A549 (cell line): ENCODE measurements around the gene RAB33B. TPM values are rescaled to one million over a fixed set of nuclear protein-coding genes. Genes with fewer than 3 reads are reported as not detected.
A peak's percentile ranks its signal among the peaks of the same experiment; 100 is the strongest.

Source experiments
- ATAC-seq, 2 experiments: fragments of 200-7000 bp in 1 of 2; fragments of >200 bp in 1 of 2; cut with Nextera tagmentation in 1 of 2; cut with Tn5 transposase in 1 of 2; 3 replicates each; pipeline versions ENCODE4 v1.8.0 to v1.9.1; 2018 to 2020; ENCODE audit warnings: mild to moderate bottlenecking in 1 of 2, moderate library complexity in 1 of 2
- CTCF ChIA-PET: fragments of 300-600 bp; sonication (Branson Sonifier 250); formaldehyde crosslinking; extraction: SDS; loops from one replicate; lab custom pipeline; 2021; ENCODE audit warnings: antibody characterized with exemption, inconsistent platforms; lab: Yijun Ruan, JAX
- POLR2A ChIA-PET: fragments of 350-600 bp; formaldehyde crosslinking; extraction: SDS; loops from one replicate; lab custom pipeline; 2021; ENCODE audit warnings: antibody characterized with exemption, inconsistent platforms; lab: Yijun Ruan, JAX
- DNase-seq, 2 experiments: peaks; one replicate each; pipeline versions ENCODE4 v3.0.0 to v3.0.0-alpha.2; 2011 to 2016; ENCODE audit warnings: low read depth in 1 of 2, low spot score in 1 of 2
- FAIRE-seq: peaks from 2 replicates; lab custom pipeline; 2011; peaks lifted over from hg19 to GRCh38; lab: Jason Lieb, UNC
- H3K27ac ChIP-seq, 2 experiments: fragments of >200 bp; sonication (Bioruptor Twin); formaldehyde crosslinking; 3 replicates each; pipeline ENCODE4 v1.5.1; 2016 to 2017
- H3K4me1 ChIP-seq: fragments of >200 bp; sonication (Bioruptor Twin); formaldehyde crosslinking; 3 replicates; pipeline ENCODE4 v1.6.1; 2016
- H3K4me2 ChIP-seq: fragments of >200 bp; sonication (Bioruptor Twin); formaldehyde crosslinking; 3 replicates; pipeline ENCODE4 v1.6.1; 2016
- H3K4me3 ChIP-seq: fragments of >200 bp; sonication (Bioruptor Twin); formaldehyde crosslinking; 3 replicates; pipeline ENCODE4 v1.5.1; 2016
- H3K9me3 ChIP-seq: fragments of >200 bp; sonication (Bioruptor Twin); formaldehyde crosslinking; 3 replicates; pipeline ENCODE4 v1.6.1; 2016
- CEBPB ChIP-seq, 2 experiments: fragments of >200 bp in 1 of 2; sonication (Bioruptor Twin) in 1 of 2; formaldehyde crosslinking in 1 of 2; IDR thresholded peaks; 2 replicates each; pipeline ENCODE4 v1.6.1; 2012 to 2016
- CHD2 ChIP-seq: fragments of 150-350 bp; IDR thresholded peaks from 2 replicates; pipeline ENCODE4 v1.6.1; 2014; ENCODE audit warnings: low read length; ENCODE audit not compliant: partially characterized antibody
- E2F6 ChIP-seq: IDR thresholded peaks from 2 replicates; pipeline ENCODE4 v1.6.1; 2012; ENCODE audit warnings: low read depth, borderline replicate concordance
- EHF ChIP-seq: fragments of 250-450 bp; sonication (Bioruptor Pico); IDR thresholded peaks from 2 replicates; pipeline ENCODE4 v1.5.0; 2020; ENCODE audit warnings: mild to moderate bottlenecking
- ELK1 ChIP-seq: fragments of 150-350 bp; IDR thresholded peaks from 2 replicates; pipeline ENCODE4 v1.6.1; 2014; ENCODE audit warnings: low read depth, mild to moderate bottlenecking, low read length
- HDAC2 ChIP-seq: fragments of 200-600 bp; sonication (generic); IDR thresholded peaks from 2 replicates; pipeline ENCODE4 v1.6.1; 2016
- HEYL ChIP-seq: fragments of 250-450 bp; sonication (Bioruptor Pico); IDR thresholded peaks from 2 replicates; pipeline ENCODE4 v1.8.0; 2021; ENCODE audit warnings: mild to moderate bottlenecking, moderate library complexity
- HOXA7 ChIP-seq: fragments of 250-450 bp; sonication (Bioruptor Pico); IDR thresholded peaks from 2 replicates; pipeline ENCODE4 v1.5.0; 2020; ENCODE audit warnings: mild to moderate bottlenecking, moderate library complexity
- JUNB ChIP-seq: fragments of >200 bp; sonication (Bioruptor Twin); formaldehyde crosslinking; IDR thresholded peaks from 2 replicates; pipeline ENCODE4 v1.6.1; 2016
- KDM1A ChIP-seq: fragments of 200-600 bp; sonication (generic); IDR thresholded peaks from 2 replicates; pipeline ENCODE4 v1.6.1; 2016; ENCODE audit warnings: low read depth, mild to moderate bottlenecking
- MAFK ChIP-seq: fragments of 450-650 bp; IDR thresholded peaks from 2 replicates; pipeline ENCODE4 v1.6.1; 2014; ENCODE audit not compliant: partially characterized antibody
- MAX ChIP-seq: IDR thresholded peaks from 2 replicates; pipeline ENCODE4 v1.6.1; 2012
- MAZ ChIP-seq: fragments of 150-350 bp; IDR thresholded peaks from 2 replicates; pipeline ENCODE4 v1.6.1; 2014; ENCODE audit warnings: antibody characterized with exemption, low read depth, low read length, borderline replicate concordance
- NR3C1 ChIP-seq: fragments of >200 bp; sonication (Bioruptor Twin); formaldehyde crosslinking; IDR thresholded peaks from 3 replicates; pipeline ENCODE4 v1.6.1; 2017
- PHF8 ChIP-seq: fragments of 200-600 bp; sonication (generic); IDR thresholded peaks from 2 replicates; pipeline ENCODE4 v1.6.1; 2016; ENCODE audit warnings: low read depth, mild to moderate bottlenecking, antibody characterized with exemption, moderate library complexity, borderline replicate concordance
- POLR2A ChIP-seq: IDR thresholded peaks from 2 replicates; pipeline ENCODE4 v1.6.1; 2012; ENCODE audit warnings: mild to moderate bottlenecking, low read length
- RARB ChIP-seq: fragments of 250-450 bp; sonication (Bioruptor Pico); IDR thresholded peaks from 2 replicates; pipeline ENCODE4 v1.8.0; 2021; ENCODE audit warnings: mild to moderate bottlenecking, moderate library complexity
- REST ChIP-seq: fragments of 200-600 bp; sonication (generic); IDR thresholded peaks from 2 replicates; pipeline ENCODE4 v1.6.1; 2016; ENCODE audit warnings: antibody characterized with exemption, mild to moderate bottlenecking, moderate library complexity
- SMC3 ChIP-seq: fragments of >200 bp; sonication (Bioruptor Twin); formaldehyde crosslinking; IDR thresholded peaks from 3 replicates; pipeline ENCODE4 v1.6.1; 2018; ENCODE audit warnings: inconsistent platforms
- TP53 ChIP-seq: fragments of 250-450 bp; sonication (Bioruptor Pico); IDR thresholded peaks from 2 replicates; pipeline ENCODE4 v1.5.0; 2021; ENCODE audit warnings: mild to moderate bottlenecking, moderate library complexity
- ZNF302 ChIP-seq: fragments of 250-450 bp; sonication (Bioruptor Pico); IDR thresholded peaks from 2 replicates; pipeline ENCODE4 v1.9.0; 2021; ENCODE audit warnings: inconsistent platforms, mild to moderate bottlenecking, moderate library complexity
- WGBS: methylation state at CpG from one replicate; pipeline ENCODE4 v1.1.6; 2017; ENCODE audit errors: missing lambda C conversion rate; 5-methylcytosine and 5-hydroxymethylcytosine counted together
- polyA plus RNA-seq, 4 experiments: library from polyadenylated mRNA; depleted of rRNA in 3 of 4; stranded (reverse); fragments of >200 nt; fragmentation: RNase III in 1 of 4; extraction: RNeasy Plus Mini Kit Qiagen cat#74134 plus additional on column Dnase treatment in 1 of 4; gene quantifications; 2 replicates in 3 of 4; 3 replicates in 1 of 4; pipeline ENCODE4 v1.2.3, GENCODE V29; 2011 to 2017
- TF ChIP-seq, protein P1 (sequence below): IDR thresholded peaks from 2 replicates; pipeline ENCODE4 v1.6.1; 2012
- TF ChIP-seq, protein P2 (sequence below): fragments of >200 bp; sonication (Bioruptor Twin); formaldehyde crosslinking; IDR thresholded peaks from 3 replicates; pipeline ENCODE4 v1.5.1; 2016
- TF ChIP-seq, protein P3 (sequence below): fragments of 250-450 bp; sonication (Bioruptor Pico); IDR thresholded peaks from 2 replicates; pipeline ENCODE4 v1.5.0; 2020; ENCODE audit warnings: low read depth, mild to moderate bottlenecking, moderate library complexity
- TF ChIP-seq, protein P4 (sequence below): fragments of 250-450 bp; sonication (Bioruptor Pico); IDR thresholded peaks from 2 replicates; pipeline ENCODE4 v1.5.0; 2021; ENCODE audit warnings: mild to moderate bottlenecking, moderate library complexity, borderline replicate concordance

The RAB33B gene
- polyA plus RNA-seq, 2 of the 4 experiments (the other 2 are of a cell fraction): 2.8 to 5.9 TPM

DNA sequence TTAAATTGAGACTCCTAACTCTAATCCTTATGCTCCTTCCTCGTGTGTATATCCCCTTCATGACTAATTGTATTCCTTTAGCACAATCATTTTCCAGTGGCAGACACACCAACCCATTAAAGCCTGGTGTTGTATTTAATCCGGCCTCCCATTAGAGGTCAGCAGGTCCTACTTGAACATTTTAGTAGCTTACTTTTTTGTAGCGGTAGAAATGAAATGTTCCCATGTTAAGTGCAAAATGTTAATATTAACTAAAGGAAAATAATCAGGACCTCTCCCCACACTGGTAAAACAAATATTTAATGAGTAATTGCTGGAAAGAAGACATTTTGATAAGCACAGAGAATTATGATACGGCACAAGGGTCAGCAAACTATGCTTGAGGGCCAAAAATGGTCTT is 3.4 kb downstream of the RAB33B start:
- TF ChIP-seq MAFK (no peak), MAX (no peak), CHD2 (no peak), HDAC2 (no peak), MAZ (no peak), RARB (CRISPR knock-in tag) (no peak), POLR2A (no peak), HOXA7 (no peak), JUNB (no peak), PHF8 (no peak), NR3C1 (no peak), KDM1A (no peak), REST (no peak), EHF (CRISPR knock-in tag) (no peak)
- TF ChIP-seq, protein P1, sequence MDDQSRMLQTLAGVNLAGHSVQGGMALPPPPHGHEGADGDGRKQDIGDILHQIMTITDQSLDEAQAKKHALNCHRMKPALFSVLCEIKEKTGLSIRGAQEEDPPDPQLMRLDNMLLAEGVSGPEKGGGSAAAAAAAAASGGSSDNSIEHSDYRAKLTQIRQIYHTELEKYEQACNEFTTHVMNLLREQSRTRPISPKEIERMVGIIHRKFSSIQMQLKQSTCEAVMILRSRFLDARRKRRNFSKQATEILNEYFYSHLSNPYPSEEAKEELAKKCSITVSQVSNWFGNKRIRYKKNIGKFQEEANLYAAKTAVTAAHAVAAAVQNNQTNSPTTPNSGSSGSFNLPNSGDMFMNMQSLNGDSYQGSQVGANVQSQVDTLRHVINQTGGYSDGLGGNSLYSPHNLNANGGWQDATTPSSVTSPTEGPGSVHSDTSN: no peak
- TF ChIP-seq, protein P2, sequence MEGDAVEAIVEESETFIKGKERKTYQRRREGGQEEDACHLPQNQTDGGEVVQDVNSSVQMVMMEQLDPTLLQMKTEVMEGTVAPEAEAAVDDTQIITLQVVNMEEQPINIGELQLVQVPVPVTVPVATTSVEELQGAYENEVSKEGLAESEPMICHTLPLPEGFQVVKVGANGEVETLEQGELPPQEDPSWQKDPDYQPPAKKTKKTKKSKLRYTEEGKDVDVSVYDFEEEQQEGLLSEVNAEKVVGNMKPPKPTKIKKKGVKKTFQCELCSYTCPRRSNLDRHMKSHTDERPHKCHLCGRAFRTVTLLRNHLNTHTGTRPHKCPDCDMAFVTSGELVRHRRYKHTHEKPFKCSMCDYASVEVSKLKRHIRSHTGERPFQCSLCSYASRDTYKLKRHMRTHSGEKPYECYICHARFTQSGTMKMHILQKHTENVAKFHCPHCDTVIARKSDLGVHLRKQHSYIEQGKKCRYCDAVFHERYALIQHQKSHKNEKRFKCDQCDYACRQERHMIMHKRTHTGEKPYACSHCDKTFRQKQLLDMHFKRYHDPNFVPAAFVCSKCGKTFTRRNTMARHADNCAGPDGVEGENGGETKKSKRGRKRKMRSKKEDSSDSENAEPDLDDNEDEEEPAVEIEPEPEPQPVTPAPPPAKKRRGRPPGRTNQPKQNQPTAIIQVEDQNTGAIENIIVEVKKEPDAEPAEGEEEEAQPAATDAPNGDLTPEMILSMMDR: no peak
- TF ChIP-seq, all 56 proteins: peak for 0
- ATAC-seq (no peak), FAIRE-seq (no peak), DNase-seq (peak in 1 of 2 experiments; percentile 33)
- 14% methylated on average over 4 of the region's 4 CpGs for WGBS
- H3K4me3 ChIP-seq: no peak overlapping the region; the same call in 2 of the 3 replicates
- H3K4me1 ChIP-seq: peaks cover 51% of the 10 kb centered on the region
- ChIA-PET POLR2A (no interaction called here), CTCF (interaction anchor here (1.0 to 1.6 kb wide), 3 partner anchors 9 to 194 kb away, joined by 3 to 5 read pairs (median 3); no protein-coding TSS in a partner anchor)
- no peaks in the 10 kb centered on the region for H3K9me3 ChIP-seq
- peak overlapping the region; percentile 90 for H3K4me2 ChIP-seq
- no peak overlapping the region; a peak in 1 of 6 replicates for H3K27ac ChIP-seq

- Histone ChIP-seq H3K9me3 (no peaks in the 10 kb centered on the region), H3K4me2 (peak overlapping the region; percentile 90), H3K27ac (peak overlapping the region in 1 of 2 experiments; percentile 31; a peak in 1 of 6 replicates), H3K4me3 (no peak overlapping the region), H3K4me1 (peaks cover 50% of the 10 kb centered on the region)
- DNase-seq (no peak), ATAC-seq (no peak), FAIRE-seq (no peak)
- POLR2A ChIA-PET: no interaction called here
- WGBS: 73% methylated on average over 1 of the region's 1 CpG
- CTCF ChIA-PET: interaction anchor here (1.6 kb wide), 1 partner anchor 8 kb away, joined by 3 read pairs; no protein-coding TSS in a partner anchor
- TF ChIP-seq TP53 (CRISPR knock-in tag): no peak
- TF ChIP-seq SMC3: no peak
- TF ChIP-seq, protein P3, sequence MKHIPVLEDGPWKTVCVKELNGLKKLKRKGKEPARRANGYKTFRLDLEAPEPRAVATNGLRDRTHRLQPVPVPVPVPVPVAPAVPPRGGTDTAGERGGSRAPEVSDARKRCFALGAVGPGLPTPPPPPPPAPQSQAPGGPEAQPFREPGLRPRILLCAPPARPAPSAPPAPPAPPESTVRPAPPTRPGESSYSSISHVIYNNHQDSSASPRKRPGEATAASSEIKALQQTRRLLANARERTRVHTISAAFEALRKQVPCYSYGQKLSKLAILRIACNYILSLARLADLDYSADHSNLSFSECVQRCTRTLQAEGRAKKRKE: no peak
- TF ChIP-seq E2F6: no peak
- no peak for TF ChIP-seq CEBPB (IDR thresholded peaks at IDR 0.05)
- TF ChIP-seq, protein P4, sequence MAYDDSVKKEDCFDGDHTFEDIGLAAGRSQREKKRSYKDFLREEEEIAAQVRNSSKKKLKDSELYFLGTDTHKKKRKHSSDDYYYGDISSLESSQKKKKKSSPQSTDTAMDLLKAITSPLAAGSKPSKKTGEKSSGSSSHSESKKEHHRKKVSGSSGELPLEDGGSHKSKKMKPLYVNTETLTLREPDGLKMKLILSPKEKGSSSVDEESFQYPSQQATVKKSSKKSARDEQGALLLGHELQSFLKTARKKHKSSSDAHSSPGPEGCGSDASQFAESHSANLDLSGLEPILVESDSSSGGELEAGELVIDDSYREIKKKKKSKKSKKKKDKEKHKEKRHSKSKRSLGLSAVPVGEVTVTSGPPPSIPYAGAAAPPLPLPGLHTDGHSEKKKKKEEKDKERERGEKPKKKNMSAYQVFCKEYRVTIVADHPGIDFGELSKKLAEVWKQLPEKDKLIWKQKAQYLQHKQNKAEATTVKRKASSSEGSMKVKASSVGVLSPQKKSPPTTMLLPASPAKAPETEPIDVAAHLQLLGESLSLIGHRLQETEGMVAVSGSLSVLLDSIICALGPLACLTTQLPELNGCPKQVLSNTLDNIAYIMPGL (CRISPR knock-in tag): no peak
- no peak for TF ChIP-seq HEYL (CRISPR knock-in tag)
- TF ChIP-seq MAZ: no peak
- no peak for TF ChIP-seq MAX
- no peak for TF ChIP-seq ELK1
- TF ChIP-seq MAFK: no peak
- no peak for TF ChIP-seq ZNF302 (CRISPR knock-in tag)
- TF ChIP-seq RARB (CRISPR knock-in tag): no peak
Observed at GRCh38 chr4:139458543-139458942, 4.6 kb downstream of the RAB33B start.
